Progenitor cell of endocrine pancreas (in vitro differentiated cells): Measurements from ENCODE around the gene SPOCK1. TPM values are rescaled to one million over a fixed set of nuclear protein-coding genes. Genes with fewer than 3 reads are reported as not detected.

Experiments used
- DNase-seq: peaks from one replicate; pipeline ENCODE4 v3.0.0; 2021; ENCODE audit warnings: low spot score; ENCODE audit not compliant: unreplicated experiment
- H3K27ac Mint-ChIP-seq: 2 replicates; pipeline ENCODE4 v1.8.0; 2021; ENCODE audit warnings: mild to moderate bottlenecking, moderate library complexity, mixed read lengths
- H3K27me3 Mint-ChIP-seq: 2 replicates; pipeline ENCODE4 v1.8.0; 2021; ENCODE audit warnings: mixed read lengths
- H3K36me3 Mint-ChIP-seq: 2 replicates; pipeline ENCODE4 v1.8.0; 2022; ENCODE audit warnings: mixed read lengths; ENCODE audit not compliant: insufficient read depth
- H3K4me1 Mint-ChIP-seq: 2 replicates; pipeline ENCODE4 v1.8.0; 2021; ENCODE audit warnings: low read depth, mixed read lengths
- H3K4me3 Mint-ChIP-seq: 2 replicates; pipeline ENCODE4 v1.8.0; 2021; ENCODE audit warnings: low read depth, mild to moderate bottlenecking, moderate library complexity, mixed read lengths
- H3K9me3 Mint-ChIP-seq: 2 replicates; pipeline ENCODE4 v1.8.0; 2021; ENCODE audit warnings: low read depth, mixed read lengths
- total RNA-seq: library from RNA; stranded (reverse); gene quantifications from 2 replicates; pipeline ENCODE4 v1.2.1, GENCODE V29; 2021
- TF ChIP-seq, protein P1 (sequence below): fragments of 200-600 bp; sonication (generic); IDR thresholded peaks from one replicate; pipeline ENCODE4 v1.5.0; 2021; ENCODE audit warnings: antibody characterized with exemption, mild to moderate bottlenecking; ENCODE audit not compliant: unreplicated experiment

Gene SPOCK1
- total RNA-seq, 1 donor from 2014 or later = 41.4 TPM

DNA sequence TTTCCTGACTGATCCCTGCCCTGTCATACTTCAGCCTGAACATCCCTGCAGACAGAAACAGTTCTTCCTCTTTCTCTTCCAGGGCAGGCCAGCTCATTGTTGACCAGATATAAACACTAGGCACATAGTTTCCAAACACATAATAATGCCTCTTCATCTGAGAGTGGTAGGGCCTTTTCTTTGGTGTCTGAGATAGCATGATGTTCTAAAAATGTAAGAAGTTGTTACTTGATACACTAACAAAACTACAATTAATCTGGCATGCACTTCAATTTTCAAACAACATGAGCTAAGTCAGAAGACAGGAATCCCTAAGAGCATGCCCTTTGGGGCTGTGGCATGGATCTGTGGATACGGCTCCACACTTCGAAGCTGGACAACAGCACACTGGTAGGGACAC lies 246.6 kb downstream of the SPOCK1 start:
- TF ChIP-seq, protein P1, sequence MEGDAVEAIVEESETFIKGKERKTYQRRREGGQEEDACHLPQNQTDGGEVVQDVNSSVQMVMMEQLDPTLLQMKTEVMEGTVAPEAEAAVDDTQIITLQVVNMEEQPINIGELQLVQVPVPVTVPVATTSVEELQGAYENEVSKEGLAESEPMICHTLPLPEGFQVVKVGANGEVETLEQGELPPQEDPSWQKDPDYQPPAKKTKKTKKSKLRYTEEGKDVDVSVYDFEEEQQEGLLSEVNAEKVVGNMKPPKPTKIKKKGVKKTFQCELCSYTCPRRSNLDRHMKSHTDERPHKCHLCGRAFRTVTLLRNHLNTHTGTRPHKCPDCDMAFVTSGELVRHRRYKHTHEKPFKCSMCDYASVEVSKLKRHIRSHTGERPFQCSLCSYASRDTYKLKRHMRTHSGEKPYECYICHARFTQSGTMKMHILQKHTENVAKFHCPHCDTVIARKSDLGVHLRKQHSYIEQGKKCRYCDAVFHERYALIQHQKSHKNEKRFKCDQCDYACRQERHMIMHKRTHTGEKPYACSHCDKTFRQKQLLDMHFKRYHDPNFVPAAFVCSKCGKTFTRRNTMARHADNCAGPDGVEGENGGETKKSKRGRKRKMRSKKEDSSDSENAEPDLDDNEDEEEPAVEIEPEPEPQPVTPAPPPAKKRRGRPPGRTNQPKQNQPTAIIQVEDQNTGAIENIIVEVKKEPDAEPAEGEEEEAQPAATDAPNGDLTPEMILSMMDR = no peak
- H3K27ac Mint-ChIP-seq = no peak overlapping the region
- H3K4me3 Mint-ChIP-seq = no peak overlapping the region
- no peaks in the 10 kb centered on the region for H3K36me3 Mint-ChIP-seq
- peaks cover 9% of the 10 kb centered on the region for H3K27me3 Mint-ChIP-seq
- H3K4me1 Mint-ChIP-seq = no peaks in the 10 kb centered on the region
- no peaks in the 10 kb centered on the region for H3K9me3 Mint-ChIP-seq
- no peak for DNase-seq

DNA sequence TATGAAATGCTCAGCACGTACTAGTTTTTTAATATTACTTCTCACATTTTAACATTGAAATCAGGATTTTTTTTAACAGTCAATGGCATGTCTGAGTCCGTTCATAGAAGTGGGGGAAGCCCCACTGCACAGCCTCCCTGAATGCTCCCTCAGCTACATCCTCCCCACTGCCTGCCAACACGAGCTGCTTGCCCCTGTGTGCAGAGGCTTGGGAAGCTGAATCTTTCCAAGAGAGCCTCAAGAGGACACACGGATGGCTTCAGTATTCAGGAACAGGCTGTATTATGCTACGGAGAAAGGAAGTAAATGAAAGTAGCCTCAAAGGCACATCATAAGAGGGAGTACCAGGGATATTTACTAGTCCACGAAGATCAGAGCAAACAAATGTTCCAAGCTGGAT lies 248.7 kb downstream of the SPOCK1 start:
- no peaks in the 10 kb centered on the region for H3K36me3 Mint-ChIP-seq
- H3K4me3 Mint-ChIP-seq = no peak overlapping the region
- TF ChIP-seq, protein P1 = no peak
- no peaks in the 10 kb centered on the region for H3K9me3 Mint-ChIP-seq
- H3K27me3 Mint-ChIP-seq = peaks cover 7% of the 10 kb centered on the region
- H3K27ac Mint-ChIP-seq = no peak overlapping the region
- DNase-seq = no peak
- no peaks in the 10 kb centered on the region for H3K4me1 Mint-ChIP-seq

DNA sequence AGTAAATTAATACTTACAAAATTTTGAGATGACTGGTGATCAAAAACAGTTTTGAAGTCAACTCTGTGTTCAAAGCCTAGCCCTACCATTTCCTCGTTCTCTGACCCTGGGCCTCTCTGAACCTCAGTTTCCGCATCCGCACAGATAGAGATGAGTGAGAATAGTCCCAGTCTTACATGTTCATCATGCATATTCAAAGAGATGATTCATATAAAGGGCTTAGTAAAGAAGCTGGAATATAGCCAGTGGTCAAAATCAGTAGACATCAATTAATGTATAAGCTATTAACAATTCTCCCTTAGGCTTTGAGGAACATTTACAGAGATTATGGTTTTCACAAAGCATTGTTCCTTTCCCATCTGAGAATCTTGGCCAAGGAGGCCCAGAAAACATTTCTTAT lies 250.6 kb downstream of the SPOCK1 start:
- H3K9me3 Mint-ChIP-seq = no peaks in the 10 kb centered on the region
- H3K4me1 Mint-ChIP-seq = no peaks in the 10 kb centered on the region
- H3K4me3 Mint-ChIP-seq = no peak overlapping the region
- TF ChIP-seq, protein P1 = no peak
- H3K36me3 Mint-ChIP-seq = no peaks in the 10 kb centered on the region
- peaks cover 3% of the 10 kb centered on the region for H3K27me3 Mint-ChIP-seq
- H3K27ac Mint-ChIP-seq = no peak overlapping the region
- no peak for DNase-seq

DNA sequence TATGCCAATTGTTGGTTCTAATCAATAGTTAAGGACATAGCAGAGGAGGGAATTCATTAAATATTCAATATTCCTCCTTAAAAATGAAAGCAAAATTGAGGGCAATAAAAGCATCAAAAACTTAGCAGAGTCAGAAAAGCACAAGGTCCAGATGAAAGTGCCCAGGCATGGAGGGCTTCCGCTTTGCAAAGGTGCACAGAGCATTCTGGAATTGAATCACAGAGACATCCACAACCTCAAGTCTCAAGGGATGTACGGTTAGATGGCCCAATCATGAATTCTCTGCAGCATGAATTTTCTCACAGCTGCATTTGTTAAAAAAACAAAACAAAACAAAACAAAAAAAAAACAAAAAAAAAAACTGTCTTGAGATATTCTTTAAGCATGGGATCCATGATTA lies 253.7 kb downstream of the SPOCK1 start:
- no peaks in the 10 kb centered on the region for H3K36me3 Mint-ChIP-seq
- H3K4me1 Mint-ChIP-seq = no peaks in the 10 kb centered on the region
- DNase-seq = no peak
- no peak overlapping the region for H3K4me3 Mint-ChIP-seq
- H3K9me3 Mint-ChIP-seq = no peaks in the 10 kb centered on the region
- TF ChIP-seq, protein P1 = no peak
- H3K27ac Mint-ChIP-seq = no peak overlapping the region
- H3K27me3 Mint-ChIP-seq = peaks cover under 1% of the 10 kb centered on the region

DNA sequence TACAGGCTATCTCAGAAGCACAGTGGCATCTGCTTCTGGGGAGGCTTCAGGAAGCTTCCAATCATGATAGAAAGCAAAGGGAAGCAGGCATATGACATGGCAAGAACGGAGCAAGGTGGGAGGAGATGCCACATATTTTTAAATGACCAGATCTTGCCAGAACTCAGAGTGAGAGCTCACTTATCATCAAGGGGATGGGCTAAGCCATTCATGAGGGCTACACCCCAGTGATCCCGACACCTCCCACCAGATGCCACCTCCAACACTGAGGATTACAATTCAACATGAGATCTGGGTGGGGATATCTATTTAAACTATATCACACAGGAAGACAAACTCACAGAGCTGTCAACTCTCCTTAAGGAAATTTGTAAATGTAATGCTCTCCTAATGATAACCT lies 258.8 kb downstream of the SPOCK1 start:
- no peaks in the 10 kb centered on the region for H3K36me3 Mint-ChIP-seq
- peaks cover 3% of the 10 kb centered on the region for H3K9me3 Mint-ChIP-seq
- H3K27ac Mint-ChIP-seq = no peak overlapping the region
- TF ChIP-seq, protein P1 = no peak
- DNase-seq = no peak
- no peaks in the 10 kb centered on the region for H3K27me3 Mint-ChIP-seq
- H3K4me3 Mint-ChIP-seq = no peak overlapping the region
- peaks cover 9% of the 10 kb centered on the region for H3K4me1 Mint-ChIP-seq
